Measurements from ENCODE around the gene AMER2. TPM values are rescaled to one million over a fixed set of nuclear protein-coding genes. Genes with fewer than 3 reads are reported as not detected.

AMER2 gene, protein sequence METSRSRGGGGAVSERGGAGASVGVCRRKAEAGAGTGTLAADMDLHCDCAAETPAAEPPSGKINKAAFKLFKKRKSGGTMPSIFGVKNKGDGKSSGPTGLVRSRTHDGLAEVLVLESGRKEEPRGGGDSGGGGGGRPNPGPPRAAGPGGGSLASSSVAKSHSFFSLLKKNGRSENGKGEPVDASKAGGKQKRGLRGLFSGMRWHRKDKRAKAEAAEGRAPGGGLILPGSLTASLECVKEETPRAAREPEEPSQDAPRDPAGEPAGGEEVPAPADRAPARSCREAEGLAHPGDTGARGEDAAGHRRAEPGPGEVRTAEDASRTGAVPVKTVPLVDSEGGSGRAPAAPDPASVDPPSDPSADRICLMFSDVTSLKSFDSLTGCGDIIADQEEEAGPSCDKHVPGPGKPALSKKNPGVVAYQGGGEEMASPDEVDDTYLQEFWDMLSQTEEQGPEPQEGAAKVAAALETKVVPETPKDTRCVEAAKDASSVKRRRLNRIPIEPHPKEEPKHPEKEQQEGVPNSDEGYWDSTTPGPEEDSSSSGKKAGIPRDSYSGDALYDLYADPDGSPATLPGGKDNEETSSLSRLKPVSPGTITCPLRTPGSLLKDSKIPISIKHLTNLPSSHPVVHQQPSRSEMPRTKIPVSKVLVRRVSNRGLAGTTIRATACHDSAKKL
- total RNA-seq (1 to 10 TPM in 1 of 2 donors, not detected in 1; 2.0 TPM), polyA plus RNA-seq (under 1 TPM in 1 of 2 donors, not detected in 1; 0.02 TPM)
- long read RNA-seq, donor 1, result 0 reads
- long read RNA-seq, donor 2, result 0 reads
- long read RNA-seq, donor 3, result 0 reads
- long read RNA-seq, donor 4, result 0 reads
- long read RNA-seq, donor 5, result 0 reads

- Histone ChIP-seq H3K27me3 (ENCODE audit: control insufficient read depth in 3 of 3, insufficient read depth in 3 of 3, low read length in 2 of 3) (peaks cover 7 to 60% (median 40%) of the 10 kb centered on the region in 3 donors), H3K36me3 (ENCODE audit: control insufficient read depth in 4 of 4, insufficient read depth in 4 of 4, low read length in 4 of 4) (no peaks in the 10 kb centered on the region), H3K4me1 (ENCODE audit: control insufficient read depth in 5 of 5, insufficient read depth in 5 of 5, low read length in 5 of 5) (peaks cover 0 to 11% (median 4%) of the 10 kb centered on the region in 5 donors), H3K9ac (ENCODE audit: insufficient read depth in 1 of 2, low read length in 2 of 2) (no peak within 1 kb of the TSS), H3K9me3 (ENCODE audit: control insufficient read depth in 4 of 4, insufficient read depth in 3 of 4, low read length in 3 of 4) (peaks cover 0 to 4% (median 0%) of the 10 kb centered on the region in 4 donors), H3K4me3 (peak within 1 kb of the TSS; percentile 14), H3K27ac (ENCODE audit: low read depth in 1 of 2, low read length in 1 of 2) (no peak within 1 kb of the TSS)
- no peak for TF ChIP-seq CTCF (IDR thresholded peaks at IDR 0.05; ENCODE audit: control extremely low read depth, extremely low read depth)
- WGBS, 2 donors, result 4 to 5% methylated on average over 46 to 50 of the region's 50 CpGs
- ATAC-seq (ENCODE audit: insufficient read depth, low FRiP score) (no peak), DNase-seq (peak; percentile 67 to 75 (median 73))
Observed at GRCh38 chr13:25171517-25172302, at the start of gene AMER2. AMER2 (minus strand) TSS chr13:25172288; CDS start chr13:25171619, 669 bp downstream.

- H3K9ac ChIP-seq (ENCODE audit: insufficient read depth in 1 of 2, low read length in 2 of 2), result no peak overlapping the region
- H3K9me3 ChIP-seq (ENCODE audit: control insufficient read depth in 4 of 4, insufficient read depth in 3 of 4, low read length in 3 of 4), result peaks cover 0 to 3% (median 0%) of the 10 kb centered on the region in 4 donors
- 56 to 66% methylated on average over 5 of the region's 5 CpGs for WGBS, 2 donors
- DNase-seq, result no peak
- no peak for TF ChIP-seq CTCF (IDR thresholded peaks at IDR 0.05; ENCODE audit: control extremely low read depth, extremely low read depth)
- no peak overlapping the region for H3K4me3 ChIP-seq
- H3K27me3 ChIP-seq (ENCODE audit: control insufficient read depth in 3 of 3, insufficient read depth in 3 of 3, low read length in 2 of 3), result peaks cover 0 to 2% (median 0%) of the 10 kb centered on the region in 3 donors
- no peak overlapping the region for H3K27ac ChIP-seq (ENCODE audit: low read depth in 1 of 2, low read length in 1 of 2)
- H3K36me3 ChIP-seq (ENCODE audit: control insufficient read depth in 4 of 4, insufficient read depth in 4 of 4, low read length in 4 of 4), result no peaks in the 10 kb centered on the region
- H3K4me1 ChIP-seq (ENCODE audit: control insufficient read depth in 5 of 5, insufficient read depth in 5 of 5, low read length in 5 of 5), result no peaks in the 10 kb centered on the region
- no peak for ATAC-seq (ENCODE audit: insufficient read depth, low FRiP score)
Observed at GRCh38 chr13:25218019-25218418, 45.9 kb upstream of the AMER2 start.

DNA sequence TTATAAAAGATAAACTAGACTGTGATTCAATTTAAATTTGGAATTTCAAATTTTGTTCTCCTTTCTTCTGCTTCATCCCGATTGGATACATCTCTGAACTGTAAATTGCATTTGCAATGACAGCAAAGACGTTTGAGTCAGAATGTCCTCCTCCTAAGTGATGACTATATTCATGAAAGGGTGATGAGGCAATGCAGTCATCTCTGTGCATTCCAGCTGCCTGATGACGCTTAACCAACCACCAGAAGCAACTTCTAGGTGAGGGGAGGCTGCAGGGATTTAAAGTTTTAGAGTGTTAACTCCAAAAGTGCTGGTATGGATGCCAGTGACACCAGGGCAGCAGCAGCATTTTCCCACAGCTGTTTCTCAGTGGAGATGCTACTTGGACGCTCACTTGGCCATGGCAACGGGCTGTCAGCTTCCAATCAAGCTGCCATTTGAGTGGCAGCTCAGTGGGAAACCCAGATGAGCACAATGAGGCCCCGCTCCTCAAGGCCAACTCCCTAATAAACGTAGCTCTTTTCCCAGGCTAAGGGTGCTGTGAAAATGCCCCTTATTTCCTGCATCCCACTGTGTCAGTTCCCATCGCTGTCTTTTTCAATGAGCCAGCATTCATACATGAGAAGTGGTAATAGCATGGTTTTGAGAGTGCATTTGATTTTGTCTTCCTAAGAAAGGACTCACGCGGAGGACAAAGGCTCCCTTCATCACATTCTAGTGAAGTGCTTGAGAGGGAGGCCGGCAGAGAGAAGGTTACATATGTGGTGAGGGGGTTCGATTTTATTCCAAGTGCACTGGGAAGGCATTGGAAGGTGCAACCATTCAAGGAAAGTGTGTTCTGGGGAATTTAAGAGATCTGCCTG is 45.2 kb upstream of the AMER2 start:
- no peaks in the 10 kb centered on the region for H3K4me1 ChIP-seq (ENCODE audit: control insufficient read depth in 5 of 5, insufficient read depth in 5 of 5, low read length in 5 of 5)
- ATAC-seq (ENCODE audit: insufficient read depth, low FRiP score), result no peak
- H3K9me3 ChIP-seq (ENCODE audit: control insufficient read depth in 4 of 4, insufficient read depth in 3 of 4, low read length in 3 of 4), result peaks cover 0 to 3% (median 0%) of the 10 kb centered on the region in 4 donors
- H3K4me3 ChIP-seq, result no peak overlapping the region
- no peak for DNase-seq
- H3K27me3 ChIP-seq (ENCODE audit: control insufficient read depth in 3 of 3, insufficient read depth in 3 of 3, low read length in 2 of 3), result peaks cover 0 to 2% (median 0%) of the 10 kb centered on the region in 3 donors
- H3K9ac ChIP-seq (ENCODE audit: insufficient read depth in 1 of 2, low read length in 2 of 2), result no peak overlapping the region
- no peak overlapping the region for H3K27ac ChIP-seq (ENCODE audit: low read depth in 1 of 2, low read length in 1 of 2)
- TF ChIP-seq CTCF (IDR thresholded peaks at IDR 0.05; ENCODE audit: control extremely low read depth, extremely low read depth), result no peak
- WGBS, 2 donors, result 58 to 69% methylated on average over 12 of the region's 12 CpGs
- H3K36me3 ChIP-seq (ENCODE audit: control insufficient read depth in 4 of 4, insufficient read depth in 4 of 4, low read length in 4 of 4), result no peaks in the 10 kb centered on the region

Measured in lung (tissue), 16 donors.